ENCODE measurements around the gene ACAP3. TPM values are rescaled to one million over a fixed set of nuclear protein-coding genes. Genes with fewer than 3 reads are reported as not detected.

The ACAP3 gene
- total RNA-seq, 1 experiment from 2014 or later, result 30.7 TPM

GRCh38 chr1:1294250-1294890 is 13.4 kb downstream of the ACAP3 start:
- Histone ChIP-seq H3K36me3 (ENCODE audit: control insufficient read depth, insufficient read depth, low read length) (no peaks in the 10 kb centered on the region), H3K27ac (ENCODE audit: low read length) (no peak overlapping the region), H3K4me3 (ENCODE audit: low read depth in 2 of 2, low read length in 2 of 2) (no peak overlapping the region), H3K4me1 (ENCODE audit: control insufficient read depth, insufficient read depth, low read length) (peaks cover 12% of the 10 kb centered on the region), H3K27me3 (ENCODE audit: control insufficient read depth, insufficient read depth, low read length) (no peaks in the 10 kb centered on the region), H3K9me3 (ENCODE audit: control insufficient read depth, insufficient read depth, low read depth, low read length) (no peaks in the 10 kb centered on the region)
- in situ Hi-C loops (cut with HindIII; ENCODE audit: low pct_unique_long_range_greater_than_20kb, low sequenced_read_pairs) (no loop called here), intact Hi-C loops (cut with micrococcal nuclease; ENCODE audit: unreplicated experiment) (no loop called here)
- POLR2A ChIA-PET, result no interaction called here
- TF ChIP-seq TCF7L2 (IDR thresholded peaks at IDR 0.05; ENCODE audit: low read depth, low read length) (no peak), POLR2AphosphoS5 (IDR thresholded peaks at IDR 0.05; ENCODE audit: low read depth, low read length) (no peak), SIN3A (IDR thresholded peaks at IDR 0.05; ENCODE audit: borderline replicate concordance, insufficient read depth, low read depth, low read length) (no peak), CTCF (IDR thresholded peaks at IDR 0.05) (no peak), REST (IDR thresholded peaks at IDR 0.05; ENCODE audit: insufficient read depth in 1 of 2, low read depth in 2 of 2, low read length in 1 of 2) (no peak)
- no TSS peak for BruUV-seq (replicated peaks)
- ATAC-seq, result no peak
- CTCF ChIA-PET, result interaction anchor here (0.6 kb wide), 1 partner anchor 37 kb away, joined by 12 read pairs; no protein-coding TSS in a partner anchor
- no peak for DNase-seq (ENCODE audit: low read depth, low spot score)

- Histone ChIP-seq H3K9me3 (ENCODE audit: control insufficient read depth, insufficient read depth, low read depth, low read length) (no peaks in the 10 kb centered on the region), H3K36me3 (ENCODE audit: control insufficient read depth, insufficient read depth, low read length) (no peaks in the 10 kb centered on the region), H3K27me3 (ENCODE audit: control insufficient read depth, insufficient read depth, low read length) (no peaks in the 10 kb centered on the region), H3K4me3 (ENCODE audit: low read depth in 2 of 2, low read length in 2 of 2) (no peak overlapping the region), H3K4me1 (ENCODE audit: control insufficient read depth, insufficient read depth, low read length) (peaks cover 12% of the 10 kb centered on the region), H3K27ac (ENCODE audit: low read length) (no peak overlapping the region)
- POLR2A ChIA-PET, result no interaction called here
- intact Hi-C loops (cut with micrococcal nuclease; ENCODE audit: unreplicated experiment) (no loop called here), in situ Hi-C loops (cut with HindIII; ENCODE audit: low pct_unique_long_range_greater_than_20kb, low sequenced_read_pairs) (no loop called here)
- DNase-seq (ENCODE audit: low read depth, low spot score), result no peak
- CTCF ChIA-PET, result interaction anchor here (0.6 kb wide), 2 partner anchors 37 to 309 kb away, joined by 3 to 12 read pairs; no protein-coding TSS in a partner anchor
- TF ChIP-seq SIN3A (IDR thresholded peaks at IDR 0.05; ENCODE audit: borderline replicate concordance, insufficient read depth, low read depth, low read length) (no peak), CTCF (IDR thresholded peaks at IDR 0.05) (no peak), TCF7L2 (IDR thresholded peaks at IDR 0.05; ENCODE audit: low read depth, low read length) (no peak)
- peak; percentile 41; the same call in 1 of the 2 replicates for ATAC-seq
- no TSS peak for BruUV-seq (replicated peaks)
These were observed 14.2 kb downstream of the ACAP3 start for GRCh38 chr1:1293263-1294249.

Data from Panc1 (cell line).